Mucosa of stomach (tissue), 1 donor: ENCODE measurements around the gene GGT7.
"Not testable (repeated sequence)": the region's sequence is repeated elsewhere in the genome, so short reads cannot be mapped to it uniquely, and the experiment has no call there.

Source experiments
- H3K27me3 ChIP-seq: one replicate; pipeline ENCODE4 v1.7.0; 2013; ENCODE audit warnings: mild to moderate bottlenecking, low read length; ENCODE audit not compliant: control insufficient read depth, insufficient read depth
- H3K36me3 ChIP-seq: one replicate; pipeline ENCODE4 v1.7.0; 2013; ENCODE audit warnings: low read length; ENCODE audit not compliant: control insufficient read depth, insufficient read depth
- H3K4me1 ChIP-seq: one replicate; pipeline ENCODE4 v1.7.0; 2013; ENCODE audit warnings: mild to moderate bottlenecking, low read length; ENCODE audit not compliant: control insufficient read depth, insufficient read depth
- H3K4me3 ChIP-seq: one replicate; pipeline ENCODE4 v1.7.0; 2013; ENCODE audit warnings: low read length
- H3K9ac ChIP-seq: one replicate; pipeline ENCODE4 v1.7.0; 2013; ENCODE audit warnings: mild to moderate bottlenecking, low read length, moderate library complexity
- H3K9me3 ChIP-seq: one replicate; pipeline ENCODE4 v1.7.0; 2013; ENCODE audit warnings: mild to moderate bottlenecking, low read length, moderate library complexity; ENCODE audit not compliant: control insufficient read depth
- donor health status: Pancreatic carcinoma.

Gene GGT7

GRCh38 chr20:34872622-34873224, at the start of gene GGT7:
GGT7 (minus strand) TSS chr20:34872856; CDS start chr20:34872815, 41 bp downstream.
- H3K4me1 ChIP-seq: peaks cover 44% of the 10 kb centered on the region
- peak within 1 kb of the TSS; percentile 71 for H3K9ac ChIP-seq

GRCh38 chr20:34921436-34921835, 48.8 kb upstream of the GGT7 start:
- Histone ChIP-seq H3K9ac (no peak overlapping the region), H3K27me3 (no peaks in the 10 kb centered on the region), H3K36me3 (peaks cover 32% of the 10 kb centered on the region), H3K4me3 (no peak overlapping the region), H3K9me3 (no peaks in the 10 kb centered on the region), H3K4me1 (peaks cover 41% of the 10 kb centered on the region)

More at GRCh38 chr20:34872622-34873224, at the start of gene GGT7:
- no peaks in the 10 kb centered on the region for H3K36me3 ChIP-seq
- no peaks in the 10 kb centered on the region for H3K27me3 ChIP-seq
- H3K4me3 ChIP-seq: peak within 1 kb of the TSS; percentile 34
- H3K9me3 ChIP-seq: no peaks in the 10 kb centered on the region

- H3K27me3 ChIP-seq: no peaks in the 10 kb centered on the region
- peaks cover 29% of the 10 kb centered on the region for H3K36me3 ChIP-seq
- no peaks in the 10 kb centered on the region for H3K9me3 ChIP-seq
- peaks cover 54% of the 10 kb centered on the region for H3K4me1 ChIP-seq
- no peak overlapping the region for H3K4me3 ChIP-seq
- no peak overlapping the region for H3K9ac ChIP-seq
These were observed 47.4 kb upstream of the GGT7 start for GRCh38 chr20:34920055-34920454.

GRCh38 chr20:34916774-34917354, 44.2 kb upstream of the GGT7 start:
- Histone ChIP-seq H3K27me3 (no peaks in the 10 kb centered on the region), H3K4me3 (no peak overlapping the region), H3K36me3 (peaks cover 34% of the 10 kb centered on the region), H3K9me3 (no peaks in the 10 kb centered on the region), H3K4me1 (peaks cover 62% of the 10 kb centered on the region), H3K9ac (no peak overlapping the region)

GRCh38 chr20:34915749-34916455, 43.2 kb upstream of the GGT7 start:
- no peaks in the 10 kb centered on the region for H3K27me3 ChIP-seq
- no peak overlapping the region for H3K4me3 ChIP-seq
- H3K36me3 ChIP-seq: peaks cover 26% of the 10 kb centered on the region
- H3K9me3 ChIP-seq: no peaks in the 10 kb centered on the region
- H3K4me1 ChIP-seq: peaks cover 52% of the 10 kb centered on the region
- no peak overlapping the region for H3K9ac ChIP-seq

- Histone ChIP-seq H3K4me1 (peaks cover 47% of the 10 kb centered on the region), H3K4me3 (no peak overlapping the region), H3K36me3 (peaks cover 19% of the 10 kb centered on the region), H3K9ac (no peak overlapping the region), H3K9me3 (no peaks in the 10 kb centered on the region), H3K27me3 (no peaks in the 10 kb centered on the region)
These were observed 42.5 kb upstream of the GGT7 start for GRCh38 chr20:34915131-34915530.

GRCh38 chr20:34907616-34908469, 35.2 kb upstream of the GGT7 start:
- no peaks in the 10 kb centered on the region for H3K36me3 ChIP-seq
- H3K9me3 ChIP-seq: no peaks in the 10 kb centered on the region
- no peak overlapping the region for H3K4me3 ChIP-seq
- H3K27me3 ChIP-seq: no peaks in the 10 kb centered on the region
- peaks cover 41% of the 10 kb centered on the region for H3K4me1 ChIP-seq
- no peak overlapping the region for H3K9ac ChIP-seq

GRCh38 chr20:34904202-34904621, 31.6 kb upstream of the GGT7 start:
- Histone ChIP-seq H3K27me3 (no peaks in the 10 kb centered on the region), H3K4me3 (no peak overlapping the region), H3K36me3 (no peaks in the 10 kb centered on the region), H3K9ac (no peak overlapping the region), H3K9me3 (no peaks in the 10 kb centered on the region), H3K4me1 (peaks cover 40% of the 10 kb centered on the region)

GRCh38 chr20:34898731-34899130, 26.1 kb upstream of the GGT7 start:
- not testable (repeated sequence) for H3K27me3 ChIP-seq, H3K9ac ChIP-seq, H3K36me3 ChIP-seq, H3K9me3 ChIP-seq, H3K4me1 ChIP-seq, H3K4me3 ChIP-seq

- H3K4me3 ChIP-seq, H3K9ac ChIP-seq, H3K4me1 ChIP-seq, H3K9me3 ChIP-seq, H3K27me3 ChIP-seq, H3K36me3 ChIP-seq: not testable (repeated sequence)
These were observed 25.5 kb upstream of the GGT7 start for GRCh38 chr20:34898129-34898528.

GRCh38 chr20:34896086-34896621, 23.5 kb upstream of the GGT7 start:
- peaks cover 12% of the 10 kb centered on the region for H3K4me1 ChIP-seq

More at GRCh38 chr20:34896086-34896621, 23.5 kb upstream of the GGT7 start:
- H3K9ac ChIP-seq: no peak overlapping the region
- H3K36me3 ChIP-seq: no peaks in the 10 kb centered on the region
- no peaks in the 10 kb centered on the region for H3K27me3 ChIP-seq
- H3K4me3 ChIP-seq: no peak overlapping the region
- no peaks in the 10 kb centered on the region for H3K9me3 ChIP-seq
